A549 (cell line): ENCODE measurements around the gene VAMP4.

Source experiments
- CTCF ChIP-seq: fragments of >200 bp; sonication (Bioruptor Twin); formaldehyde crosslinking; IDR thresholded peaks from 3 replicates; pipeline ENCODE4 v1.5.1; 2016
- EP300 ChIP-seq, 2 experiments: fragments of >200 bp; sonication (Bioruptor Twin); formaldehyde crosslinking; IDR thresholded peaks; 2 replicates in 1 of 2; 3 replicates in 1 of 2; pipeline ENCODE4 v1.6.1; 2016 to 2017
- GATA3 ChIP-seq: IDR thresholded peaks from 2 replicates; pipeline ENCODE4 v1.6.1; 2012; ENCODE audit warnings: borderline replicate concordance
- HDAC2 ChIP-seq: fragments of 200-600 bp; sonication (generic); IDR thresholded peaks from 2 replicates; pipeline ENCODE4 v1.6.1; 2016
- JUNB ChIP-seq: fragments of >200 bp; sonication (Bioruptor Twin); formaldehyde crosslinking; IDR thresholded peaks from 2 replicates; pipeline ENCODE4 v1.6.1; 2016
- KDM1A ChIP-seq: fragments of 200-600 bp; sonication (generic); IDR thresholded peaks from 2 replicates; pipeline ENCODE4 v1.6.1; 2016; ENCODE audit warnings: low read depth, mild to moderate bottlenecking
- NPAS2 ChIP-seq: fragments of 250-450 bp; sonication (Bioruptor Pico); IDR thresholded peaks from 2 replicates; pipeline ENCODE4 v1.8.0; 2022; ENCODE audit warnings: mild to moderate bottlenecking, moderate library complexity, borderline replicate concordance
- PBX3 ChIP-seq: IDR thresholded peaks from 2 replicates; pipeline ENCODE4 v1.6.1; 2012
- POLR2A ChIP-seq: IDR thresholded peaks from 2 replicates; pipeline ENCODE4 v1.6.1; 2012; ENCODE audit warnings: mild to moderate bottlenecking, low read length
- RAD21 ChIP-seq, 2 experiments: fragments of >200 bp in 1 of 2; sonication (Bioruptor Twin) in 1 of 2; formaldehyde crosslinking in 1 of 2; IDR thresholded peaks in 1 of 2; conservative IDR thresholded peaks in 1 of 2; 2 replicates in 1 of 2; 3 replicates in 1 of 2; pipeline ENCODE4 v1.6.1; 2012 to 2018; ENCODE audit warnings: inconsistent platforms in 1 of 2
- REST ChIP-seq: fragments of 200-600 bp; sonication (generic); IDR thresholded peaks from 2 replicates; pipeline ENCODE4 v1.6.1; 2016; ENCODE audit warnings: antibody characterized with exemption, mild to moderate bottlenecking, moderate library complexity

GRCh38 chr1:171712341-171712740 lies 29.5 kb downstream of the VAMP4 start:
- TF ChIP-seq EP300 (IDR thresholded peaks at IDR 0.05) (no peak), JUNB (no peak), GATA3 (no peak), POLR2A (no peak), HDAC2 (no peak), RAD21 (conservative IDR thresholded peaks at IDR 0.05 in 1 of 2, IDR thresholded peaks at IDR 0.05 in 1 of 2) (no peak), CTCF (no peak), NPAS2 (CRISPR knock-in tag) (no peak), REST (no peak), PBX3 (no peak), KDM1A (no peak)
